AG08395 (cell line): ENCODE measurements around the gene FAM20C.
A peak's percentile ranks its signal among the peaks of the same experiment; 100 is the strongest.
"Not testable (repeated sequence)": the region's sequence is repeated elsewhere in the genome, so short reads cannot be mapped to it uniquely, and the experiment has no call there.

ENCODE experiments used
- DNase-seq: peaks from one replicate; pipeline ENCODE4 v3.0.0; 2012; ENCODE audit warnings: mixed read lengths, low spot score

Gene FAM20C

GRCh38 chr7:173209-173918 is 19.0 kb upstream of the FAM20C start:
- no peak for DNase-seq

GRCh38 chr7:174716-175115 is 17.7 kb upstream of the FAM20C start:
- DNase-seq, result no peak

GRCh38 chr7:175955-176354 is 16.4 kb upstream of the FAM20C start:
- DNase-seq, result no peak

GRCh38 chr7:176381-176780 is 16.0 kb upstream of the FAM20C start:
- DNase-seq, result no peak

DNA sequence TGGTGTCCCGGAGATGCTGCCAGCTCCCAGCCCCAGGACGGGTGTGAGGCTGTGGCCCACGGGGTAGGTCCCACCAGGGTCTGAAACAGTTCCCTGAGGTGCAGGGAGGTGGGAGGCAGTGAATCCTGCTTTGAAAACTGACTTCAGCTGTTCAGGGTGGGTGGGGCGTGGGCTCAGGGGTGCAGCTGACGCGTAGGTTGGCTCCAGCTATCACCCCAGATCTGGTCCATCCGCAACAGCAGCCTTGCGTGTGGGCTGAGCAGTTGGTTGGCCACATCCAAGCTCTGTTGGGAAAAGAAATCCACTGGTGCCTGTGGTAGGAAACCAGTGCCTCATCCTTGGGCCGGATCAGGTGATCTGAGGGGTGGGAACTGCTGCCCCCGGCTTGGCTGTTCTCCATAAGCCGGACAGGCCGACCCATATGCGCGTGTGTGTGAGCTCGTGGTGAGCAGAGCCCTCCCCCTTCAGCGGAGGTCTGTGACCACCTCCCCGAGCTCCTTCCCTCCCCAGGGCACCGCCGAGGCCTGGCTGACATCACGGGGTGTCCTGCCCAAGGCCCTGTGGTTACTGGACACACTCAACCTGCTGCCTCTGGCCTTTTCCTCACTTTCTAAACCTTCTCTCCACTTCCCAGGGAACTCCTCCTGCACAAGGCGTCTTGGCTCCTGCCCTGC is 15.4 kb upstream of the FAM20C start:
- no peak for DNase-seq

GRCh38 chr7:178444-178843 is 13.9 kb upstream of the FAM20C start:
- DNase-seq, result no peak

GRCh38 chr7:179209-179681 is 13.1 kb upstream of the FAM20C start:
- DNase-seq, result no peak

- DNase-seq, result no peak
These were observed 12.2 kb upstream of the FAM20C start for GRCh38 chr7:179948-180694.

DNA sequence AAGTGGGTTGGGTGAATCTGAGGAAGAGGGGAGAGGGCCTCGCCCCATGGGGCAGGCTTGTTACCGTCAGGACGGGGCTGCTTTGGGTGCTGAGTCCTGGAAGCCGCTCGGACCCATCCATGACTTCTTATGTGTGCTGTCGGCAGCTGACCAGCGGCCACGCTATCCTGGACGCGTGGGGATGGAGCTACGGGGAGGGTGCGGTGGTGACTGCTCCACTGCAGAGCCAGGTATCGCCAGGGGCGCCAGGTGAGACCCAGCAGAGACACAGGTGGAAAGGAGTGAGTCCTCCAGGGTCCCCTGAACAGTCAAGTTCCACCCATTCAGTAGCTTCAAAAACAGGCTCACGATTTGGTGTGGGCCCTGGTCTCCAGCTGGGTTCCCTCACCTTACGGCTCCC is 10.6 kb upstream of the FAM20C start:
- no peak for DNase-seq

DNA sequence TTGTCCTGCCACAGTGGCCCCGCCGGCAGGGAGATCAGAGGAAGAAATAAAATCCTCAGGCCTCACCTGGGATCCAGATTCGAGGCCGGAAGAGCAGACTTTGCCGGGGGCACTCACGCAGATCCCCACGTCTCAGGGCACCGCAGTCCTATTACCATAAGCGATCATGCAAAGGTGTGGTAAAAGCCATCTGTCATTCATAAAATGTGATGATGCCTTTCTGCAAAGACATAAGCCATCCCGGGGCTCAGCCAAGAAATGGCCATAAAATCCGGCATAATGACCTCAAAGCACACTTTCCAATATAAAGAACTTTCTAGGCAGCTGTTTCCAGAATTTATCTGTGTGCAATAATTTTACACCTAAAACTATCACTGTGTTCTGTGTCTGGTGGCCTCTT is 9.9 kb upstream of the FAM20C start:
- DNase-seq, result not testable (repeated sequence)

DNA sequence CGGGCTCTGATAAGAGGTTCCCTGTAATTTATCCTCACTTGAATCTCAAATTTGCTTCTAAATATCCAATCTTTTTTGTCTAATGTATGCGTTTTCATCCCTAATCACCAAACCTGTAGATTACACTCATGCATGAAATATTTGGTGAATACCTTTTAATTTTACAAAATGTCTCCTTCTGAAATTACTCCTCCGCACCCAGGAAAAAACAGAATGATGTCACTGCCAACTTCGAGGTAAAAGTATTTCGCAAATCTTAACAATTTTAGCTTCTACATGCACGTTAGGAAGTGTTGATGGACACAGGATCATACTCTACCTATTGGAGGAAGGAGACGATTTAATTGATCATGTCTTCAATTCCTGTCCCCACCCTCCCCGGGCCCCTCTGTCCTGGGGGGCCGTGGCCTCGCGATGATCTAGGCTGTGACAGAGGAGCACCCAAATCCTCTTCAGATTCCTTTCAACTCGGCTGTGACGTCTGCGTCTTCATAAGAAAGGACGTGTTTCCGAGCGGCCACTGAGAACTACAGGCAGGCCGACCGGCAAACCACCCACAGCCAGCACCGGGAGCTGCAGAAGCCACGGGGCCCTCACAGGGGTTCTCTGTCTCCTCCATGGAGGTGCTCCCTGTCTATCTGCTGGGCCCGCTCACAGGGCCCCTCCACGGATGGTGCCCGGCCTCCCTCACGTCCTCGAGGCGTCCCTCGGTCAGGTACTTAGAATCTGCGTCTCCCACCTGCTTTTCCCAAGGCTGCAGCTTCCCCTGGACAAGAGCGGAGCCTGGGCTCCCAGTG is 8.7 kb upstream of the FAM20C start:
- DNase-seq, result no peak

GRCh38 chr7:184294-185264 is 7.8 kb upstream of the FAM20C start:
- DNase-seq, result peak; percentile 85

DNA sequence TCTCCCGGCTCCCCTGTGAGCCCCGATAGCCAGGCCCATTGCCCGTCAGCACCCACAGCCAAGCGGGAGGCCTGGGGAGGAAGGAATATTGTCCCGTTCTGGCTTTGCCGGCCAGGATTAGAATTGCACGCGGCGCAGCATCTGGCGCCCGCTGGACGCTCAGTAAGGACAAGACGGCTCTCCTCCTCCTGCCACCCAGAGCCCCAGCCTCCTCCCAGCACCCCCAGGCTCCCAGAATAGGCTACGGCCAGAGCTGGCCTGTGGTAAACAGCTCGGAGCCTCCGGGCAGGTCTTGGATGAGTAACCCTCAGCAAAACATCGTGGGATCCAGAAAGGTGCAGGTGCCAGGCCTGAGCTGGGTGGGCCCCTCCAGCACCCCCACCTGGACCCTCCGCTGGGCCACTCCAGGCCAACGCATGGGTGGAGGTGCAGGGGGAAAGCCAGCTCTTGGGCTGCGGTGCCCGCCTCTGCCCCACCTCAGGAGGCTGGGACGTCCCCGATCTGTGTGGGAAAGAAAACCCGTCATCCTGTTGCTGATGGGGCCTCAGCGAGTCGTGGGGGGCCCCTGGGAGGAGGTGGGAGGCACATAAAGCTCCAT is 5.8 kb upstream of the FAM20C start:
- no peak for DNase-seq

- DNase-seq, result no peak
These were observed 5.0 kb upstream of the FAM20C start for GRCh38 chr7:187227-187927.

- no peak for DNase-seq
These were observed 4.2 kb upstream of the FAM20C start for GRCh38 chr7:188174-188573.

DNA sequence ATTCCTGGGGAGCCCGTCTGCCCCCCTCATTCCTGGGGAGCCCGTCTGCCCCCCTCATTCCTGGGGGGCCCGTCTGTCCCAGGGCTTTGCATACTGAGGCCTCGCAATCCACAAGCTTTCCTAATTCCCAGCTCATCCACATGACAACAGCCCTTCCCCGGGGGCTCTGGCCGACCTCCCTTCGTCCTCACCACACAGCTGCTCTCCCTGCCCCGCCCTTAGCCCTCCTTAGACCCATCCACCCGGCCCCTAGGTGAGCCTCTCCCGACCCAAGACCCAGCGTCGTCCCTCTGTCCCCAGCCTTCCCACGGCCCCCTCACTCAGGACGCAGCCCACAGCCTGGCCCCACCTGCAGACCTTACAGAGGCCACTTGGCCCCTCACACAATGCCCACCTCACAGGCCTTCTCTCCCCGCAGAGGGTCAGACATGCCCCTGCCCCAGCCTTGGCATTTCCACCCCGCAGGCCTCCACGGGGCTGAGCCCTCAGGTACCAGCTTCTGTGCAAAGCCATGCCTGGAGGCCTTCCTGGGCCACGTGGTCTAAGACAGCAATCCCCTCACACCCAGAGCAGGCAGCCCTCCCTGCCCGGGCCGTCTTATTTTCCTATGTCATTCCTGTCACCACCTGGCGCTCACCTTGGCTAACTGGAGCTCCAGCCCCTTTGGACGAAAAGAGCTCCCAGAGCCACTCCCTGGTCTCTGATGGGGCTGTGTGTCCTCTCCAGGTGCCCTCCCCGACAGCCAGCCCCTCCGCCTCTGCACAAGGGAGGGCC is 3.5 kb upstream of the FAM20C start:
- DNase-seq, result no peak

- no peak for DNase-seq
These were observed 2.7 kb upstream of the FAM20C start for GRCh38 chr7:189719-190118.

DNA sequence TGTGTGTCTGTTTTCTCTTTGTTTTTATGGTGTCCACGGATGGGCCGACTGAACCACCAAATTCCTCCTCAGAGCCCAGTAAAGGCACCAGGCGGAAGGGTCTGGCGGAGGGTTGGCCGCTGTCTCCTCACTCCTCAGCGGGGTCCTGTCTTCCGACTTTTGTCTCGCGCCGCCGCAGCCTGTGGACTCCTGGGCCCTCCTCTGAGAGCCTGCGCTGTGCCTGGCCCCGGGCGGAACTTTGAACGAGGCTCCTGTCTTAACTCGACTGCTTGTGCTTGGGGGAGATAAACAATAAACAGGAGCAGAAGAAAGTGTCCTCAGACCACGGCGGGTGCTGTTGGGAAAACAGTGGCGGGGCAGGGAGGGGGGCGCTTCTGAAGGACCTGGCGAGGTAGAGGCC is 2.2 kb upstream of the FAM20C start:
- no peak for DNase-seq
